ENCODE measurements around the gene TSPEAR.
"Not testable (repeated sequence)": the region's sequence is repeated elsewhere in the genome, so short reads cannot be mapped to it uniquely, and the experiment has no call there.

Gene TSPEAR

GRCh38 chr21:44697172-44697810 lies 14.1 kb downstream of the TSPEAR start, which contains the start of gene KRTAP10-12:
KRTAP10-12 (plus strand) TSS chr21:44697172; CDS start chr21:44697202, 30 bp downstream.
- not testable (repeated sequence) for ATAC-seq

DNA sequence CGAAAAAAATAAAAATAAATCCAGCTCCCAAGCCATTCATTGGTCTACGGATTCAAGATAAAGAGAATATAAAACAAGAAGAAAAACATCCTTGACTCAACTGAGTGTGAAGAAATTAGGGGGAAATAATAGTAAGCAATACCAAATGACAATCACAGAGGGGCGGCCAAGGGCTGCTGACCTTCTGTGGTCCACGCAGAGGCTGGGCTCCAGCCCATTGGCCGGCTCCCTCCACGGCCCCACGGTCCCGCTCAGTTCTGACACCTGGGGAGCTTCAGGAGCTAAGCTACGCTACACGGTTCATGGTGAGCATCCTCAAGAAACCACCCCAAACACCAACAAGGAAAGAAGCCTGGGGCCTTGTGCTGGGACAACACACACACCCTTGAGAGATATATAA lies 14.8 kb downstream of the TSPEAR start:
- no peak for ATAC-seq
- TF ChIP-seq, protein P1, sequence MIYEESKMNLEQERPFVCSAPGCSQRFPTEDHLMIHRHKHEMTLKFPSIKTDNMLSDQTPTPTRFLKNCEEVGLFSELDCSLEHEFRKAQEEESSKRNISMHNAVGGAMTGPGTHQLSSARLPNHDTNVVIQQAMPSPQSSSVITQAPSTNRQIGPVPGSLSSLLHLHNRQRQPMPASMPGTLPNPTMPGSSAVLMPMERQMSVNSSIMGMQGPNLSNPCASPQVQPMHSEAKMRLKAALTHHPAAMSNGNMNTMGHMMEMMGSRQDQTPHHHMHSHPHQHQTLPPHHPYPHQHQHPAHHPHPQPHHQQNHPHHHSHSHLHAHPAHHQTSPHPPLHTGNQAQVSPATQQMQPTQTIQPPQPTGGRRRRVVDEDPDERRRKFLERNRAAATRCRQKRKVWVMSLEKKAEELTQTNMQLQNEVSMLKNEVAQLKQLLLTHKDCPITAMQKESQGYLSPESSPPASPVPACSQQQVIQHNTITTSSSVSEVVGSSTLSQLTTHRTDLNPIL (CRISPR knock-in tag; IDR thresholded peaks at IDR 0.05; ENCODE audit: low read depth) = no peak
- TF ChIP-seq ZNF8 (CRISPR knock-in tag; IDR thresholded peaks at IDR 0.05) = no peak
- TF ChIP-seq GLIS3 (CRISPR knock-in tag; IDR thresholded peaks at IDR 0.05) = no peak
- TF ChIP-seq ZFP3 (CRISPR knock-in tag; IDR thresholded peaks at IDR 0.05) = no peak
- TF ChIP-seq ZC3H10 (CRISPR knock-in tag; IDR thresholded peaks at IDR 0.05) = no peak
- TF ChIP-seq, protein P2, sequence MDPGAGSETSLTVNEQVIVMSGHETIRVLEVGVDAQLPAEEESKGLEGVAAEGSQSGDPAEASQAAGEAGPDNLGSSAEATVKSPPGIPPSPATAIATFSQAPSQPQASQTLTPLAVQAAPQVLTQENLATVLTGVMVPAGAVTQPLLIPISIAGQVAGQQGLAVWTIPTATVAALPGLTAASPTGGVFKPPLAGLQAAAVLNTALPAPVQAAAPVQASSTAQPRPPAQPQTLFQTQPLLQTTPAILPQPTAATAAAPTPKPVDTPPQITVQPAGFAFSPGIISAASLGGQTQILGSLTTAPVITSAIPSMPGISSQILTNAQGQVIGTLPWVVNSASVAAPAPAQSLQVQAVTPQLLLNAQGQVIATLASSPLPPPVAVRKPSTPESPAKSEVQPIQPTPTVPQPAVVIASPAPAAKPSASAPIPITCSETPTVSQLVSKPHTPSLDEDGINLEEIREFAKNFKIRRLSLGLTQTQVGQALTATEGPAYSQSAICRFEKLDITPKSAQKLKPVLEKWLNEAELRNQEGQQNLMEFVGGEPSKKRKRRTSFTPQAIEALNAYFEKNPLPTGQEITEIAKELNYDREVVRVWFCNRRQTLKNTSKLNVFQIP (CRISPR knock-in tag; IDR thresholded peaks at IDR 0.05; ENCODE audit: borderline replicate concordance, low read depth) = no peak
- TF ChIP-seq SNAI2 (CRISPR knock-in tag; IDR thresholded peaks at IDR 0.05) = no peak
- no peak for TF ChIP-seq TCF4 (CRISPR knock-in tag; IDR thresholded peaks at IDR 0.05; ENCODE audit: borderline replicate concordance)
- TF ChIP-seq, protein P3, sequence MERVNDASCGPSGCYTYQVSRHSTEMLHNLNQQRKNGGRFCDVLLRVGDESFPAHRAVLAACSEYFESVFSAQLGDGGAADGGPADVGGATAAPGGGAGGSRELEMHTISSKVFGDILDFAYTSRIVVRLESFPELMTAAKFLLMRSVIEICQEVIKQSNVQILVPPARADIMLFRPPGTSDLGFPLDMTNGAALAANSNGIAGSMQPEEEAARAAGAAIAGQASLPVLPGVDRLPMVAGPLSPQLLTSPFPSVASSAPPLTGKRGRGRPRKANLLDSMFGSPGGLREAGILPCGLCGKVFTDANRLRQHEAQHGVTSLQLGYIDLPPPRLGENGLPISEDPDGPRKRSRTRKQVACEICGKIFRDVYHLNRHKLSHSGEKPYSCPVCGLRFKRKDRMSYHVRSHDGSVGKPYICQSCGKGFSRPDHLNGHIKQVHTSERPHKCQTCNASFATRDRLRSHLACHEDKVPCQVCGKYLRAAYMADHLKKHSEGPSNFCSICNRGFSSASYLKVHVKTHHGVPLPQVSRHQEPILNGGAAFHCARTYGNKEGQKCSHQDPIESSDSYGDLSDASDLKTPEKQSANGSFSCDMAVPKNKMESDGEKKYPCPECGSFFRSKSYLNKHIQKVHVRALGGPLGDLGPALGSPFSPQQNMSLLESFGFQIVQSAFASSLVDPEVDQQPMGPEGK (CRISPR knock-in tag; IDR thresholded peaks at IDR 0.05; ENCODE audit: borderline replicate concordance) = no peak
- TF ChIP-seq BACH2 (CRISPR knock-in tag; IDR thresholded peaks at IDR 0.05; ENCODE audit: borderline replicate concordance) = no peak
- TF ChIP-seq PPARA (CRISPR knock-in tag; IDR thresholded peaks at IDR 0.05; ENCODE audit: borderline replicate concordance) = no peak
- no peak for TF ChIP-seq RARB (CRISPR knock-in tag; IDR thresholded peaks at IDR 0.05)
- TF ChIP-seq, protein P4, sequence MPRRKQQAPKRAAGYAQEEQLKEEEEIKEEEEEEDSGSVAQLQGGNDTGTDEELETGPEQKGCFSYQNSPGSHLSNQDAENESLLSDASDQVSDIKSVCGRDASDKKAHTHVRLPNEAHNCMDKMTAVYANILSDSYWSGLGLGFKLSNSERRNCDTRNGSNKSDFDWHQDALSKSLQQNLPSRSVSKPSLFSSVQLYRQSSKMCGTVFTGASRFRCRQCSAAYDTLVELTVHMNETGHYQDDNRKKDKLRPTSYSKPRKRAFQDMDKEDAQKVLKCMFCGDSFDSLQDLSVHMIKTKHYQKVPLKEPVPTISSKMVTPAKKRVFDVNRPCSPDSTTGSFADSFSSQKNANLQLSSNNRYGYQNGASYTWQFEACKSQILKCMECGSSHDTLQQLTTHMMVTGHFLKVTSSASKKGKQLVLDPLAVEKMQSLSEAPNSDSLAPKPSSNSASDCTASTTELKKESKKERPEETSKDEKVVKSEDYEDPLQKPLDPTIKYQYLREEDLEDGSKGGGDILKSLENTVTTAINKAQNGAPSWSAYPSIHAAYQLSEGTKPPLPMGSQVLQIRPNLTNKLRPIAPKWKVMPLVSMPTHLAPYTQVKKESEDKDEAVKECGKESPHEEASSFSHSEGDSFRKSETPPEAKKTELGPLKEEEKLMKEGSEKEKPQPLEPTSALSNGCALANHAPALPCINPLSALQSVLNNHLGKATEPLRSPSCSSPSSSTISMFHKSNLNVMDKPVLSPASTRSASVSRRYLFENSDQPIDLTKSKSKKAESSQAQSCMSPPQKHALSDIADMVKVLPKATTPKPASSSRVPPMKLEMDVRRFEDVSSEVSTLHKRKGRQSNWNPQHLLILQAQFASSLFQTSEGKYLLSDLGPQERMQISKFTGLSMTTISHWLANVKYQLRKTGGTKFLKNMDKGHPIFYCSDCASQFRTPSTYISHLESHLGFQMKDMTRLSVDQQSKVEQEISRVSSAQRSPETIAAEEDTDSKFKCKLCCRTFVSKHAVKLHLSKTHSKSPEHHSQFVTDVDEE (CRISPR knock-in tag; IDR thresholded peaks at IDR 0.05) = no peak
- TF ChIP-seq ARNTL (CRISPR knock-in tag; IDR thresholded peaks at IDR 0.05; ENCODE audit: borderline replicate concordance, low read depth) = no peak
- no peak for TF ChIP-seq ZNF70 (CRISPR knock-in tag; IDR thresholded peaks at IDR 0.05)
- no peak for TF ChIP-seq TOX (CRISPR knock-in tag; IDR thresholded peaks at IDR 0.05; ENCODE audit: borderline replicate concordance)
- TF ChIP-seq ISL1 (CRISPR knock-in tag; IDR thresholded peaks at IDR 0.05) = no peak
- no peak for TF ChIP-seq ZFP30 (CRISPR knock-in tag; IDR thresholded peaks at IDR 0.05)
- no peak for TF ChIP-seq OSR1 (CRISPR knock-in tag; IDR thresholded peaks at IDR 0.05)
- TF ChIP-seq, protein P5, sequence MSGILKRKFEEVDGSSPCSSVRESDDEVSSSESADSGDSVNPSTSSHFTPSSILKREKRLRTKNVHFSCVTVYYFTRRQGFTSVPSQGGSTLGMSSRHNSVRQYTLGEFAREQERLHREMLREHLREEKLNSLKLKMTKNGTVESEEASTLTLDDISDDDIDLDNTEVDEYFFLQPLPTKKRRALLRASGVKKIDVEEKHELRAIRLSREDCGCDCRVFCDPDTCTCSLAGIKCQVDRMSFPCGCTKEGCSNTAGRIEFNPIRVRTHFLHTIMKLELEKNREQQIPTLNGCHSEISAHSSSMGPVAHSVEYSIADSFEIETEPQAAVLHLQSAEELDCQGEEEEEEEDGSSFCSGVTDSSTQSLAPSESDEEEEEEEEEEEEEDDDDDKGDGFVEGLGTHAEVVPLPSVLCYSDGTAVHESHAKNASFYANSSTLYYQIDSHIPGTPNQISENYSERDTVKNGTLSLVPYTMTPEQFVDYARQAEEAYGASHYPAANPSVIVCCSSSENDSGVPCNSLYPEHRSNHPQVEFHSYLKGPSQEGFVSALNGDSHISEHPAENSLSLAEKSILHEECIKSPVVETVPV (CRISPR knock-in tag; IDR thresholded peaks at IDR 0.05) = no peak

DNA sequence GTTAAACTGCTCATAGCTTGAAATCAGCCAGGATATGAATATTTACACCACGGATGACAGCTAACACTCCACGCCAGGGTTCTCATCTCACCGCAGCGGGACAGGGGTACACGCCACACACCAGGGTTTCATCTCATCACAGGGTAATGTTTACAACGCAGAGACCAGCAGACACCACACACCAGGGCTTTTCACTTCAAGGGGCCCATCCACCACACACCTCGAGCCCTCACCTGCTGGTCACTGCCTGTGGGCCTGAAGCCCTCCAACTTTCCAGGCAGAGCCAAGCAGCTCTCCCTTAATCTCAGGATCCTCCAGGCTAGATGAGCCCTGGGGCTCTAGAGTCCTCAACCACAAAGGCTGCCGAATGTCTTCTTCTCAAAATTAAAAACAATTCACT lies 15.7 kb downstream of the TSPEAR start:
- no peak for ATAC-seq
- TF ChIP-seq, protein P2 (CRISPR knock-in tag; IDR thresholded peaks at IDR 0.05; ENCODE audit: borderline replicate concordance, low read depth) = no peak
- TF ChIP-seq ISL1 (CRISPR knock-in tag; IDR thresholded peaks at IDR 0.05) = no peak
- TF ChIP-seq, protein P1 (CRISPR knock-in tag; IDR thresholded peaks at IDR 0.05; ENCODE audit: low read depth) = no peak
- TF ChIP-seq, protein P3 (CRISPR knock-in tag; IDR thresholded peaks at IDR 0.05; ENCODE audit: borderline replicate concordance) = no peak

All from SK-N-SH treated with all-trans-retinoic acid at 6 μM for 48 hours (cell line).